B cell (primary cell): ENCODE data around the gene SEC16A.

Experiments
- EZH2 ChIP-seq: IDR thresholded peaks from 2 replicates; pipeline ENCODE4 v1.6.1; 2012; ENCODE audit warnings: borderline replicate concordance, low read depth, mild to moderate bottlenecking, moderate library complexity, low read length; ENCODE audit not compliant: insufficient read depth, poor library complexity, severe bottlenecking
- TF ChIP-seq, protein P1 (sequence below): fragments of 200-600 bp; IDR thresholded peaks from one replicate; pipeline ENCODE4 v1.8.0; 2022; ENCODE audit warnings: antibody characterized with exemption, mild to moderate bottlenecking

DNA sequence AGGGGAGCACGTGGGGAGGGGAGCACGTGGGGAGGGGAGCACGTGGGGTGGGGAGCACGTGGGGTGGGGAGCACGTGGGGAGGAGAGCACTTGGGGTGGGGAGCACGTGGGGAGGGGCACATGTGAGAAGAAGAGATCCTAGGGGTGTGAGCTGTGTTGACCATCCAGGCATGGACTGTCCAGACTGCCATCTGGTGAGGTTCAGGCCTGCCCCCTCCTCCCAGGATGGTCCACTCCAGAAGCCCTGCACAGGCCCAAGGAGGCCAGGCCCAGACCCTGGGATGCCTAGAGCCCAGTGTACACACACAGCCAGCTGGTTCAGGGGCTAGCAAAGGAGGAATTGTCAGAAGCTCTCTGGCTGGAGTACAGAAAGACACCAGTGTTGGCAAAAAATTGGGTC lies 85.2 kb downstream of the SEC16A start:
- TF ChIP-seq, protein P1, sequence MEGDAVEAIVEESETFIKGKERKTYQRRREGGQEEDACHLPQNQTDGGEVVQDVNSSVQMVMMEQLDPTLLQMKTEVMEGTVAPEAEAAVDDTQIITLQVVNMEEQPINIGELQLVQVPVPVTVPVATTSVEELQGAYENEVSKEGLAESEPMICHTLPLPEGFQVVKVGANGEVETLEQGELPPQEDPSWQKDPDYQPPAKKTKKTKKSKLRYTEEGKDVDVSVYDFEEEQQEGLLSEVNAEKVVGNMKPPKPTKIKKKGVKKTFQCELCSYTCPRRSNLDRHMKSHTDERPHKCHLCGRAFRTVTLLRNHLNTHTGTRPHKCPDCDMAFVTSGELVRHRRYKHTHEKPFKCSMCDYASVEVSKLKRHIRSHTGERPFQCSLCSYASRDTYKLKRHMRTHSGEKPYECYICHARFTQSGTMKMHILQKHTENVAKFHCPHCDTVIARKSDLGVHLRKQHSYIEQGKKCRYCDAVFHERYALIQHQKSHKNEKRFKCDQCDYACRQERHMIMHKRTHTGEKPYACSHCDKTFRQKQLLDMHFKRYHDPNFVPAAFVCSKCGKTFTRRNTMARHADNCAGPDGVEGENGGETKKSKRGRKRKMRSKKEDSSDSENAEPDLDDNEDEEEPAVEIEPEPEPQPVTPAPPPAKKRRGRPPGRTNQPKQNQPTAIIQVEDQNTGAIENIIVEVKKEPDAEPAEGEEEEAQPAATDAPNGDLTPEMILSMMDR = no peak
- TF ChIP-seq EZH2 = no peak
